SK-N-SH (cell line): Measurements from ENCODE around the gene HARS1. TPM values are rescaled to one million over a fixed set of nuclear protein-coding genes. Genes with fewer than 3 reads are reported as not detected.

Experiments
- CTCF ChIA-PET: fragments of 300-600, 350-600 bp; formaldehyde crosslinking; extraction: SDS; loops from one replicate; lab custom pipeline; 2021; lab: Yijun Ruan, JAX
- POLR2A ChIA-PET: fragments of 350-600 bp; sonication (Branson Sonifier 250); formaldehyde crosslinking; extraction: SDS; loops from one replicate; lab custom pipeline; 2020; ENCODE audit warnings: antibody characterized with exemption, inconsistent platforms; lab: Yijun Ruan, JAX
- DNase-seq: peaks from one replicate; pipeline ENCODE4 v3.0.0; 2012
- H2AFZ ChIP-seq: fragments of 200-600 bp; sonication (generic); 2 replicates; pipeline ENCODE4 v1.8.1; 2016; ENCODE audit warnings: antibody characterized with exemption, mild to moderate bottlenecking, low read depth
- H3F3A ChIP-seq: fragments of 200-600 bp; sonication (generic); replicated peaks from 2 replicates; pipeline ENCODE3; 2016; ENCODE audit warnings: antibody characterized with exemption, mild to moderate bottlenecking; ENCODE audit not compliant: insufficient read depth
- H3K27ac ChIP-seq, 2 experiments: fragments of 200-500 bp in 1 of 2; fragments of 200-600 bp in 1 of 2; sonication (Bioruptor generic) in 1 of 2; sonication (generic), shearing (Covaris generic) in 1 of 2; 2 replicates each; pipeline versions ENCODE4 v1.5.1 to v1.6.1; 2014 to 2016; ENCODE audit warnings: low read depth in 2 of 2, inconsistent platforms in 1 of 2, low read length in 1 of 2, mild to moderate bottlenecking in 1 of 2, mixed read lengths in 1 of 2
- H3K27me3 ChIP-seq: fragments of 200-600 bp; sonication (generic), shearing (Covaris generic); 2 replicates; pipeline ENCODE4 v1.6.1; 2016; ENCODE audit warnings: mixed run types; ENCODE audit not compliant: insufficient read depth
- H3K36me3 ChIP-seq, 2 experiments: fragments of 200-500 bp in 1 of 2; fragments of 200-600 bp in 1 of 2; sonication (Bioruptor generic) in 1 of 2; sonication (generic) in 1 of 2; replicated peaks in 1 of 2; 2 replicates each; pipeline versions ENCODE3 to v1.5.1; 2014 to 2016; ENCODE audit warnings: low read length in 1 of 2, mild to moderate bottlenecking in 1 of 2; ENCODE audit not compliant: insufficient read depth in 2 of 2, control insufficient read depth in 1 of 2
- H3K4me1 ChIP-seq, 2 experiments: fragments of 200-500 bp in 1 of 2; fragments of 200-600 bp in 1 of 2; sonication (Bioruptor generic) in 1 of 2; sonication (generic), shearing (Covaris generic) in 1 of 2; 2 replicates each; pipeline versions ENCODE4 v1.5.1 to v1.6.1; 2014 to 2016; ENCODE audit warnings: low read depth in 1 of 2, low read length in 1 of 2, mixed run types in 1 of 2; ENCODE audit not compliant: insufficient read depth in 2 of 2, control insufficient read depth in 1 of 2
- H3K4me2 ChIP-seq: fragments of 200-600 bp; sonication (generic), shearing (Covaris generic); 2 replicates; pipeline ENCODE4 v1.6.1; 2017; ENCODE audit warnings: mixed run types
- H3K4me3 ChIP-seq, 2 experiments: fragments of 200-500 bp in 1 of 2; fragments of 200-600 bp in 1 of 2; sonication (Bioruptor generic) in 1 of 2; sonication (generic), shearing (Covaris generic) in 1 of 2; 2 replicates each; pipeline versions ENCODE4 v1.5.1 to v1.8.1; 2014 to 2016; ENCODE audit warnings: low read depth in 2 of 2, inconsistent platforms in 1 of 2, low read length in 1 of 2, mild to moderate bottlenecking in 1 of 2, mixed read lengths in 1 of 2, moderate library complexity in 1 of 2
- H3K79me2 ChIP-seq: fragments of 200-600 bp; sonication (generic); 2 replicates; pipeline ENCODE4 v1.8.1; 2017; ENCODE audit warnings: mild to moderate bottlenecking; ENCODE audit not compliant: insufficient read depth
- H3K9ac ChIP-seq: fragments of 200-600 bp; sonication (generic); 2 replicates; pipeline ENCODE4 v1.6.1; 2017; ENCODE audit warnings: mixed run types
- H3K9me2 ChIP-seq: fragments of 200-600 bp; sonication (generic); 2 replicates; pipeline ENCODE4 v1.6.1; 2017; ENCODE audit warnings: mixed run types
- H3K9me3 ChIP-seq: fragments of 200-600 bp; sonication (generic); 2 replicates; pipeline ENCODE4 v1.6.1; 2017; ENCODE audit warnings: mixed run types, mild to moderate bottlenecking, moderate library complexity
- H4K20me1 ChIP-seq: fragments of 200-600 bp; sonication (generic); 2 replicates; pipeline ENCODE4 v1.6.1; 2017; ENCODE audit warnings: mild to moderate bottlenecking, mixed run types; ENCODE audit not compliant: insufficient read depth
- CTCF ChIP-seq: fragments of 200-600 bp; sonication (generic); IDR thresholded peaks from 2 replicates; pipeline ENCODE4 v1.6.1; 2017; ENCODE audit warnings: antibody characterized with exemption, mild to moderate bottlenecking, moderate library complexity
- EP300 ChIP-seq, 2 experiments: IDR thresholded peaks; 2 replicates each; pipeline versions ENCODE4 v1.4.0 to v1.6.1; 2012; ENCODE audit warnings: borderline replicate concordance in 1 of 2, low read depth in 1 of 2, low read length in 1 of 2
- EZH2phosphoT487 ChIP-seq: fragments of 200-600 bp; sonication (generic); IDR thresholded peaks from 2 replicates; pipeline ENCODE4 v1.6.1; 2017; ENCODE audit warnings: low read depth, mixed run types, mild to moderate bottlenecking, antibody characterized with exemption, moderate library complexity, borderline replicate concordance
- FOXM1 ChIP-seq: IDR thresholded peaks from 2 replicates; pipeline ENCODE4 v1.4.0; 2012; ENCODE audit warnings: low read depth, mild to moderate bottlenecking
- GATA2 ChIP-seq: sonication (generic); formaldehyde crosslinking; IDR thresholded peaks from 2 replicates; pipeline ENCODE4 v1.5.0; 2020; ENCODE audit warnings: mild to moderate bottlenecking, missing genetic modification reagents
- IRF3 ChIP-seq: fragments of 150-350 bp; IDR thresholded peaks from 2 replicates; pipeline ENCODE4 v1.6.1; 2016; ENCODE audit warnings: mild to moderate bottlenecking, low read depth, low read length
- JUND ChIP-seq: IDR thresholded peaks from 2 replicates; pipeline ENCODE4 v1.4.0; 2012
- MEF2A ChIP-seq: IDR thresholded peaks from 2 replicates; pipeline ENCODE4 v1.4.0; 2012; ENCODE audit warnings: low read depth, borderline replicate concordance
- NFIC ChIP-seq: IDR thresholded peaks from 2 replicates; pipeline ENCODE4 v1.4.0; 2012; ENCODE audit warnings: borderline replicate concordance
- PBX3 ChIP-seq: IDR thresholded peaks from 2 replicates; pipeline ENCODE4; 2012
- RAD21 ChIP-seq: IDR thresholded peaks from 2 replicates; pipeline ENCODE4 v1.6.1; 2012; ENCODE audit warnings: mild to moderate bottlenecking, low read length
- REST ChIP-seq: IDR thresholded peaks from 2 replicates; pipeline ENCODE4 v1.6.1; 2012; ENCODE audit warnings: mild to moderate bottlenecking, low read depth, low read length, moderate library complexity
- RXRA ChIP-seq: IDR thresholded peaks from 2 replicates; pipeline ENCODE4 v1.4.0; 2012; ENCODE audit warnings: low read depth, mild to moderate bottlenecking, borderline replicate concordance
- TEAD4 ChIP-seq: IDR thresholded peaks from 2 replicates; pipeline ENCODE4 v1.4.0; 2012; ENCODE audit warnings: mild to moderate bottlenecking, borderline replicate concordance; ENCODE audit not compliant: insufficient read depth
- USF2 ChIP-seq: fragments of 150-350 bp; IDR thresholded peaks from 2 replicates; pipeline ENCODE4 v1.6.1; 2017; ENCODE audit warnings: antibody characterized with exemption, low read length, low read depth, borderline replicate concordance
- ZBTB33 ChIP-seq: IDR thresholded peaks from 2 replicates; pipeline ENCODE4 v1.4.0; 2012; ENCODE audit warnings: low read depth, borderline replicate concordance
- WGBS: methylation state at CpG from one replicate; pipeline ENCODE4 v1.1.6; 2017; ENCODE audit warnings: low lambda C conversion rate; 5-methylcytosine and 5-hydroxymethylcytosine counted together
- polyA plus RNA-seq, 3 experiments: library from polyadenylated mRNA; depleted of rRNA; stranded (reverse); fragments of >200 nt; gene quantifications; 2 replicates each; pipeline ENCODE4 v1.2.3, GENCODE V29; 2012

The HARS1 gene
- polyA plus RNA-seq, 1 of the 3 experiments (the other 2 are of a cell fraction), result 124 TPM

GRCh38 chr5:140635291-140636257 is 55.6 kb downstream of the HARS1 start (continued):
- TF ChIP-seq CTCF (no peak), FOXM1 (no peak), TEAD4 (no peak), ZBTB33 (no peak)

- Histone ChIP-seq H3K27ac (no peak overlapping the region), H3K36me3 (no peaks in the 10 kb centered on the region), H3K9me3 (no peaks in the 10 kb centered on the region), H3K9me2 (no peaks in the 10 kb centered on the region), H3K79me2 (no peaks in the 10 kb centered on the region), H3K27me3 (no peaks in the 10 kb centered on the region), H3K9ac (no peak overlapping the region), H3K4me1 (peaks cover 0 to 3% of the 10 kb centered on the region in 2 experiments; a peak in 1 of 4 replicates), H4K20me1 (no peaks in the 10 kb centered on the region), H2AFZ (no peak overlapping the region), H3K4me2 (no peak overlapping the region), H3F3A (no peaks in the 10 kb centered on the region), H3K4me3 (no peak overlapping the region)
- TF ChIP-seq IRF3 (no peak), EP300 (IDR thresholded peaks at IDR 0.05; ENCODE audit: borderline replicate concordance in 1 of 2, low read depth in 1 of 2, low read length in 1 of 2) (no peak), REST (no peak), GATA2 (CRISPR knock-in tag) (no peak), NFIC (no peak), RAD21 (no peak), MEF2A (no peak), PBX3 (no peak), JUND (no peak), EZH2phosphoT487 (no peak), RXRA (no peak), USF2 (no peak)
- 68% methylated on average over 3 of the region's 3 CpGs for WGBS
- no peak for DNase-seq
- CTCF ChIA-PET, result interaction anchor here (0.6 to 1.7 kb wide), 3 partner anchors 45 to 278 kb away, joined by 3 to 6 read pairs (median 3); no protein-coding TSS in a partner anchor
- POLR2A ChIA-PET, result no interaction called here
These were observed 57.1 kb downstream of the HARS1 start for GRCh38 chr5:140634103-140634502.
